HG03175 (cell line): Measurements from ENCODE around the gene TGFA.
A peak's percentile ranks its signal among the peaks of the same experiment; 100 is the strongest.

Experiments used
- ATAC-seq: cut with Tn5 transposase; IDR thresholded peaks from one replicate; pipeline ENCODE4 v1.9.1; 2021; ENCODE audit warnings: mild to moderate bottlenecking, moderate library complexity; ENCODE audit not compliant: unreplicated experiment

Gene TGFA

DNA sequence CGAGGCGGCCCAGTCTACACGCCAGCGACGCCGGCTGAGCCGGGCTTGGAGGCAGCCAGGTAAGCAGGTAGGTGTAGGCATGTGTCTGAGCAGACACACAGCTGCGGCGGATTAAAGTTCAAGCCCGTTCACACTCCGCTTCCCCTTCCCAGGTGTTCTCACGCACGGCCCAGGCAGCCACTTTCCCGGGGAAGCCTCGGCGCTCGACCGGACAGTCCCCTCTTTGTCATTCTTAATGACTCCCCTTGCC is 367 bp downstream of the TGFA start:
- ATAC-seq = peak; percentile 10

DNA sequence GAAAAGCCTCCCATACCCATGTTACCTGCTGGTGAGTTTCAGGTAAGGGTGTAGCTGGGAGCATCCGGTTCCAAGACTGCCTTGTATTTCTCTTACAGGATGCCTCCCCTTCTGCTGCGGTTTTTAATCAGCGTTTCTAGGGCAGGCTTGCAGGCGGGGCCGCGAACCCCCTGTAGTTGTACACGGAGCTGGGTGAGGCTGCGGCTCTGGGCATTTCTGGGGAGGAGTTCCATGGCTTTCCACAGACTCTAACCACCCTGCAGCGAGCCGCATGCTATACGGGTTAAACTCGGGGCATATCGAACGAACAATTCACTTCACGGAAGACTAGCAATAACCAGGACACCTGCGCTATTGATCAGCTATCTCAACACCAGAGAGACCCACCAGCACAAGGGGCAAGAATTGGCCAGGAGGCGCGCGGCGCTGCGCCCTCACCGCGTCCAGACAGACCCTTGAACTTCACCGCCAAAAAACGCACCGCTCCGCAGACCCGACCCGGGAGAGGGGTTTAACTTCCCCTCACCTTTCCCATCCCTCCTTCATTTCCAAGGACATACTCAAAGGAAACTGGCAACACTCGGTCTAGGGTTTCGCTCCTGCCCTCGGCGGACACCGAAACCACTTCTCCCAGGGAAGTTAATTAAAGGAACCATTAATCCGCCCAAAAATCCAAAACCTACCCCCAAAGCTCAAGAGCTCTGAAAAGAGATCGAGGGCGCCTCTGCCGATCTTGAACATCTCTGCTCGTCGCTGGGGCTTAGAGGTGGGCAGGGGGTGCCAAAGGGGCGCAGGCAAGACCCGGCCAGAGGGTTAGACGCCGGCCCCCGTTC is 909 bp downstream of the TGFA start:
- ATAC-seq = no peak

DNA sequence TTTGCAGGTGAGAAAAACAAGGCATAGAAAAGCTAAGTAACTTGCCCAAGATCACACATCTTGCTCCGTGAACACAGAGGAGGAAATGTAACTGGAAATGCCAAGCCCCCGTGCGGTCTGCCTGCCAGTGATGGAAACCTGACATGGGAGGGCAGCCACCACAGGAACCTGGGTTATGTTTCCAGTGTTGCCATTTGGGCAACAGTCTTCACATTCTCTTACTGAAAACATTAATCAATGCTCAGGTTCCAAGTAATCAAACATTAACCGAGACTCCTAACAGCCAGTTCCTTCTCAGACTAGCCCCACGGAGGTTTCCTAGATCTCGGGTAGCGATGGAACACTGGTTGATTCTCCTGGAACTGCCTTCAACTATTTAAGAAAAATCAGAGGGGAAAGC is 2.5 kb downstream of the TGFA start:
- no peak for ATAC-seq

DNA sequence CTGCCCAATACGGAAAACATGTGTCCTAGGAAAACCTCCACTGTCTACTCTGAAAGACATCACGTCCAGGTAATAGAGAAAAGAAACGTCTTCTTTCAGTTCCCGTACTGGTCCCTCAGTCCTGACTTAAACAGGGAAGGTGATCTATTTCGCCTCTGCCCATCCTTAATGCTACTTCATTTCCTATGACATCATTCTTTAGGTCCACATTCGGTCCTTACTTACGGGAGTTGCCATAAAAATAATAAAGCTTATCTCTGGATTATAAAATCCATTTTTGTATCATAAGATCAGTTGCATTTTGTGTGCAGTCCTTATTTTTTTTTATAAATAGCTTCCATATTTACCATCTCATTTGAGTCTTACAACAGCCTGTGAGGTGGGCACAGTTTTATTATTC is 3.7 kb downstream of the TGFA start:
- no peak for ATAC-seq

DNA sequence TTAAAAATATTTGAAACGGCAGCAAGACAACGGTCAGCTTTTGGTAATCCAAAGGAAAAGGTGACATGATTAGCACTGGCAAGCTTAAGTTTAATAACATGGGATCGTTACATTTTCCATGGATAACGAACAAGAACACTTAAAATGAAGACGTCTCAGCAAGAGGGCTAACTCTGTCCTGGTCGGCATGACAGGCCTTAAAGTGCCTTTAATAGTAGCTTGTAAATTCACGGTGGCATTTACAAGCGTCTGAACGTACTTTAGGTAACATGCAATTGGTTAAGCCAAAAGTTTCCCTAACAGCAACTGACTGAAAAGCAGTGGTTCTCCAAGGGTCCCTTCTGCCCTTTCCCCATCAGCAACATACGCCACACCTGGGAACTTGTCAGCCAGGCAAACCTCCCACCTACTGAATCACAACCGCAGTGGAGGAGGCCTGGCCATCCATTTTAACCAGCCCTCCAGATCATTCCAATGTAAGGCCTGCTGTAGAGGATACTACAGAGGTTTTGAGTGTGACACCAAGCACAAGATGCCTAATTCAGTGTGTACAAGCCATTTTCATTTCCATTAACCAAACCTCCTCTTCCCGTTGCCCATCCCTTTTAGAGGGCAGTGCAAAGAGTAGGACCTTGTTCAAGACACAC is 4.4 kb downstream of the TGFA start:
- no peak for ATAC-seq

DNA sequence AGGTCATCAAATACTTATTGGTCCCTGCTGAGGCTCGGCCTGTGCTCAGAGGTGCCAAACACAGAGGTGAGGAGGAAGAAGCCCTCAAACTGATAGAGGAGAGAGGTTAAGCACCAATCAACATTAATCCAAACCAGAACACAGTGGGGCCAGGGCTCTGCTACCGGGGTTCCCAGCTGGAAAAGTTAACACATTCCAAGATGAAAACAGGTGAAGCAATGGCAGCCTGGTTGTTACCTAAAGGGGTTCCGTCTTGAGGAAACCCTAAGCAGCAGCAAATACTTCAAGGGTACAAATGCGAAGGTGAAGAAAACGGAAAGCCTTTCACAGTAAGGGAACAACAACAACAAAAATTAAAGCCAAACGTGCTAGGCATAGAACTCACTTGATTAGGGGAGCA is 5.4 kb downstream of the TGFA start:
- ATAC-seq = no peak

DNA sequence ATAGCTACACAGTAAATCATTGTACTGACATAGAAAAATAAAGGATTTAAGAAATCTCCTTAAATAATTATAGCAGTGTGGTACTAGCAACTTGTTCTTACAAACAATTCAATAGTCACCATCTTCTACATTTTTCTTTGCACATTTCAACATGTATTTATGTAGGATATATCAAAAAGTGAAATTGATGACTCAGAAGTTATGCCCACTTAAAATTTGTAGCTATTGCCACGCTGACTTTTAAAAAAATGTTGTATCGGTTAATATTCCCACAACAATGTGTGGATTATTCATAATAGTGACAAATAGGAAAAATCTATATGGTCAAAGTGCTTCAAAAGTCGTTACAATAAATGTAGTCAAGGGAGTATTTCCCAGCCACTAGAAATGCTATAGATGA is 6.7 kb downstream of the TGFA start:
- no peak for ATAC-seq

DNA sequence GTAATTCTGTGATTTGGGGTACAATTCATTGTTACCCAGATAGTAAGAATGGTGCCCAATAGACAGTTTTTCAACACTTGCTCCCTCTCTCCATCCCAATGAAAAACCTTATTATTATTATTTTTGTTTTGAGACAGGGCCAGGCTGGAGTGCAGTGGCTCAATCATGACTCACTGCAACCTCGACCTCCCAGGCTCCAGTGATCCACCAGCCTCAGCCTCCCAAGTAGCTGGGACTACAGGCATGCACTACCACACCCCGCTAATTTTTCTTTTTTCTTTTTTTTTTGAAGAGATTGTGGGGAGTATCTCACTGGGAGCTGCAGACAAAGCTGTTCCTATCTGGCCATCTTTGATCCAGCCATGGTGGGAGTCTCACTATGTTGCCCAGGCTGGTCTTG is 7.2 kb downstream of the TGFA start:
- no peak for ATAC-seq

DNA sequence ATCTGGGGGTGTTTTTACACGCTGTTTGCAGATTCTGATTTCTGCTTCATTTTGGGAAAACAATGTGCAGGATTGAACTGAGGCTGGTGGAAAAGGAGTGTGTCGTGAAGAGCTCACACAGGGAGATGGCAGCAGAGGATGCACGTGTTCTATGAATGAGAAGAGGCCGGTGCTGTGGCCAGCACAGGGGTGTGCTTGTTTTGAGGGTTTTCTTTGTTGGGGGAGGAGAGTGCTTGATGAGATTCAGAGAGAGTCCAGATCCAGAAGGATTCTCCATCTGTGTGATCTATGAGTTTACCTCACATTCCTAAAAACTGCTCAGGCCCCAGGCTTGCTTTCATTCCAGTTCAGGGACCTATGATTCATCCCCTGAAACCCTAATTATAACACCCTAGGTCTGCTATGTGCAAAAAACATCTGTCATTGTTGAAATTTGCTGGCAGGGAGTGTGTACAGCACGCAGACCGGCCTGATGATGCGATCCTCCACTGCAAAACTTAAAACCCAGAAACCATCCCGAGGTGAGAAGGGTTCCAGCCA is 12.1 kb downstream of the TGFA start:
- ATAC-seq = no peak

DNA sequence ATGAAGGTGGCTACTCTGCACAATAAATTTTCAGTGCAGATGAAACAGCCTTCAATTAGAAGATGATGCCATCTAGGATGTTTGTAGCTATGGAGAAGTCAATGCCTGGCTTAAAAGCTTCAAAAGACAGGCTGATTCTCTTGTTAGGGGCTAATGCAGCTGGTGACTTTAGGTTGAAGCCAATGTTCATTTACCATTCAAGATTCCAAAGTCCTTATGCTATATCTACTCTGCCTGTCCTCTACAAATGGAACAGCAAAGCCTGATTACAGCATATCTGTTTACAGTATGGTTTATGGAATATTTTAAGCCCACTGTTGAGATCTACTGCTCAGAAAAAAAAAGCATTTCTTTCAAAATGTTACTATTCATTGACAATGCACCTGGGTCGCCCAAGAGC is 15.8 kb downstream of the TGFA start:
- no peak for ATAC-seq

DNA sequence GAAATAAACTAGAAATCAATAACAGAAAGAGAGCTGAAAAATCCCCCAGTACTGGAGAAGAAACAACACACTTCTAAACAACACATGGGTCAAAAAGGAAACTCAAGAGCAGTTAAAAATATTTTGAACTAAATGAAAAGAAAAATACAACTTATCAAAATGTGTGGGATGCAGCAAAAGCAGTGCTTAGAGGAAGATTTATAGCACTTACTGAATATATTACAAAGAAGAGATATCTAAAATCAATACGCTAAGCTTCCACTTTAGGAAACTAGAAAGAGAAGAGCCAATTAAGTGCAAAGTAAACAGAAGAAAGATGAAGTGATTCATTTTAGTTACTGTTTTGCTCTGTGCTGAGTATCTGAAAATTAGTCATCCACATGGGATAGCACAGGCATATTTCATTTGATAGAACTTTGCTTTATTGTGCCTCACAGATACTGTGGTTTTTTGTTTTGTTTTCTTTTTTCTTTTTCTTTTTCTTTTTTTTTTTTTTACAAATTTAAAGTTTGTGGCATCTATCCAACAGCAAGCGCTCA is 17.0 kb downstream of the TGFA start:
- ATAC-seq = no peak

DNA sequence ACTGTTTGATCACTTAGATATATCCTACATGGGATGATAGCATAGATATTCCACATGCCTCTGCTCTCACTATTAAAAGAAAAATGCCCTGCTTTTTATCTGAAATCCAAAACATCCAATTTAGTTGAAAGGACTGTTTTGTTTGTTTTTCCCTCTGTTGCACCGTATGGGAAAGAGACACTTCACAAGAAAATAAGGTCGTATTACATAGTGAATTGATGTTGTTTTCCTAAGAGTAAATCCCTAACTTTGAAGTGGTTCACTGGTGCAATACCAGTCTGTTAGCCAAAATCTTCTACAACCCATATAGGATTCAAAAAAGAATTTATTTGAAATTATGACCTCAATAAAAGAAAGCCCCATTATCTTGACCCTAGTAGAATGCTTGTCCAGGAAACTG is 18.1 kb downstream of the TGFA start:
- ATAC-seq = no peak

DNA sequence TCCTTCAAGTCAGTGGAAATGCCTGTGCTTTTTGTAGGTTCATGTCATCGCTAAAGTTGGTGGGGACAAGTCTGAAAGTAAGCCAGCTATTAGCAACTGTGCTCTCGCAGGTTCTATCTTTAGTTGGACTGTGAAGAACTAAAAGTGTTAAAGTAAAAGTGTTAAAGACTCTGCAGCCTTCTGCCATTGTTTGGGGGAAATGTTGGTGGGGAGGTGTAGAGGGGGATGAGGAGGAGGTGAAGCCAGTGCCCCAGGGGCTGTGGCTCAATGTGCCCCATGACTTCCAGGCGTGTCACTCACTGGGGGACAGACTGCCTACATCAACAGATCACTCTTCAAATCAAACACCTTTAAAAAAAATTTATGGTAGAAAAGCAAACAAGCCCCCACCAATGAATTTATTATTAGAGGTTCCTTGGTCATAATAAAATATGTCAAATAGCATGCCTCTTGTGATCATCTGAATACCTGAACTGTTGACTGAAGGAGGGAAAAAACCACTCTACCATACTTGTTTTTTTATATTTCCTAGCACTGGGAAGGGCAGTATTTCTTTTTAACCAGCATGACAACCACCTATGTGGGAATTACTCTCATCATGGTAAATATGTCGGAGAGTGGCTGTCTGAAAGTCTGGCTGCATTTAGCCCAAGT is 19.3 kb downstream of the TGFA start:
- ATAC-seq = no peak

DNA sequence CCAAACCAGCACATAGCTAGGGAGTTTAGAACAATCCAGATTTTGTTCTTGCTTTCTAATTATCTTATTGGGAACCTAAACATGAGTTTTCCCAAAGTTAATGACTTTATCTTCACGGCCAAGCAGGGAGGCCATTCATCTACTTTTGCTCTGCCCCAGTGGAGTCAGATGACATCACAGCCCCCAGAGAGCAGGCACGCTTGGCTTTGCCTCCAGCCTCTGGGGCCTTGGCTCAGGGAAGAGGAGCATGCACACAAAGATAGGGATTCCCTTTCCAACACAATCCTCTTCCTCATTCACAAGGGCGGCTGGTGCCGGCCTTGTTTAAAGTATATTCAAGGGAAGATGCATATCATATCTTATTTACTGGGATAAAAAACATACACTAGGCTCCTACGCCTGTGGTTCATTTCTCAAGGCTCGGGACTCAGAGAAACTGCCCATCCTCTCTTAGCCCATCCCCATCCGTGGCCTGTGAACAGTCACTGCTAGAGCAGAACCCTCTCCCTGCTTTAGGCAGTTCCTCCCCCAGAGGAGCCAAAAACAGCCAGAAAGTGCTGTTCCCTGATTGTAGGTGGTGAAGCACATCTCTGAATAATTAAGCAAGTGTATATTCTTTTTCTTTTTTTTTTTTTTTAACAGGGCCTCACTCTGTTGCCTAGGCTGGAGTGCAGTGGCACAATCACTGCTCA is 21.2 kb downstream of the TGFA start:
- ATAC-seq = no peak

DNA sequence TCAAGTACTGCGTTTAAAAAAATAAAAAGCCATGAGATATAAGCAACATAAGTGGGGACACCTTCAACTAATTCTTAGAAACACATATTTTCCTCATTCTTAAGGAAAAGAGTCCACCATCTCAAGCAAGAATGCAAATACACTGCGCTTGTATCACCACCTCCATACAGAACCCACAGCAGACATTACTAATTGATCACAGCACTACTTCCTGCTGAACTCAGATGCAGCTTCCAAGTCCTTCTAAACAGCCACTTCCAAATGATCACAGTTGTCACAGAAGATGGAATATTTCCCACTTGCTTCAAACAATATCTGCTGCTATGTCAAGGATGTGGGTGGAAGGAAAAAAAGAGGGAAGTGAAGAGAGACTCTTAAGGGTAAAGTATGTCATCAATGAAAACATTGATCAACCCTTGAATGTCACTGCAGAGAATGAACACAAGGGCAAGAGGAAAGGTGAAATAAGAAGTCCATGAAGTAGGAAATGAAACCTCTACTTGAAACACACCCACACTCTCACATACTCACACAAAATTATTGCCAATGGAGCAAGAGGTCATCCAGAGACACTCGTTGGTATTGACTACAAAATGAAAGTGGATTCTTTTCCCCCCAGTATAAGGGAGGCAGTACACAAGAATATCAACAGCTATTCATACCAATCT is 22.1 kb downstream of the TGFA start:
- ATAC-seq = no peak

DNA sequence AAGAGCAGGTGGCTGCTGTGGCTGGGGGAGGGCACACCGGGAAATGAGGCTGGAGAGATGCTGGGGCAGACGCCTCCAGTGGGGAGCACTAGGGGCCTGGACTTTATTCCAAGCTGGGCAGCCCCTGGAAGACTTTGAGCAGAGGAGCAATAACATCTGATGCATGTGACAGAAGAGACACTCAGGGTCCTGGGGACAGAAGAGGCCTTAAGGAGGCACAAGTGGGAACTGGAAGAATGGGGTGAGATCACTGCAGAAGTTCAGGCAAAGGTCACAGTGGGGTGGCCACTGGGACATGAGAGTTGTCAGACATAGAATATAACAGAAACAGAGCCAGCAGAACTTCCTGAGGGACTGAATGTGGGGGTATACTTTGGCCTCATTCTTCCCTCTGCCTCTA is 24.0 kb downstream of the TGFA start:
- ATAC-seq = no peak

DNA sequence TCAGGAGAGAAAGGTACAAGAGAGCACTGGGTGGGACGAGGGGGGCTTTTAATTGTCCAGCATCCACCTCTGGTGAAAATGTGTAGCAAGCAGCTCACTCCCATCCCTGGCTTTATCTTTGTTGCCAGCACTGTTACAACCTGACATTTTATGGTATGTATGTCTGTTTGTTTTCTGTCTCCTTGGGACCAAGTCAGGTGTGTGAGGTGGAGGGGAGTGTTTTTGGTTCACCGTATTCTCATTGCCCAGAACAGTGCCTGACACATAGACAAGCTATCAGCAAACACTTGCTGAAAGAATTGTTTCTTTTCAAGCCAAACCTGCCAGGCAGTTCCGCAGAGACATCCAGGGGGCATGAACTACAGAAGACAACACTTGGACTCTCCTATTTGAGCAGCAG is 24.7 kb downstream of the TGFA start:
- ATAC-seq = no peak

DNA sequence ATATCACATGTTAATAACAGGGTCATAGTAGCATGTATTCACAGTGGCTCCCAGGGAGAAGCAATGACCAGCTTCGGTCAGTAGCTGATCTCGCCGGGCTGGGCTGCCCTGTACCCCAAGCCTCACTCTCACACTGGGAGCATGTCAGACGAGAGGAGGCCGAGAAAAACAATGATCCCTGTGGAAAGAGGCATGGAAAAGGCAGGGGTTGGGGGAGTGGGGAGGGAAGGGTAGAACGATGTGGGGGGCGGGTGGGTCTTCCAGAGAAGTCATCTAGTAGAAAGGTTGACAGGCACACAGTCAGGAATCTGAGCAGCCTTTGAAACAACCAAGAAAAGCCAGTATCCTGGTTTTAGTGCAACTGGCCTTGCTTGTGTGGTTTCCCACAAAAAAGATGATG is 25.4 kb downstream of the TGFA start:
- no peak for ATAC-seq

DNA sequence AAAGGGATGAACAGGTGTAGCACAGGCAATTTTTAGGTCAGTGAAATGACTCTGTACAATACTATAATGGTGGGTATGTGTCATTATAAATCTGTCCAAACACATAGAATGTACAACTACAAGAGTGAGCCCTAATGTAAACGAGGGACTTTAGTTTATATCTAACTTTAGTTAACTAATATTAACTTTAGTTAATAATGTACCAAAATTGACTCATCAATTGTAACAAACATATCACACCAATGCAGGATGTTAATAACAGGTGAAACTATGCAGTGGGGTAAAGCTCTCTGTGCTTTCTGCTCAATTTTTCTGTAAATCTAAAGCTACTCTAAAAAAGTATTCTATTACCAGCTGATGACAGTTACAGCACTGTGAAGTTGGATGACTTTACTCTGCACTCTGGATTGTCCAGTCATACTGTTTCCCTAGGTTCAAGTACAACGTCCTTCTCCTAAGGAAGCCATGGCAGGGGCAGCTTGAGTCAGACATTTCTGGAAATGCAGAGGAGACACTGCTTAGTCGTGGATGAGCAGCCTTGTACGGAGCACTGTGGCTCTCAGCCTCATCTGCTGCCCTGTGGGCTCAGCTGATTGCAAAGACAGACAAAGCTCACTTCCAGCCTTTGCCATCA is 26.1 kb downstream of the TGFA start:
- ATAC-seq = peak; percentile 43

DNA sequence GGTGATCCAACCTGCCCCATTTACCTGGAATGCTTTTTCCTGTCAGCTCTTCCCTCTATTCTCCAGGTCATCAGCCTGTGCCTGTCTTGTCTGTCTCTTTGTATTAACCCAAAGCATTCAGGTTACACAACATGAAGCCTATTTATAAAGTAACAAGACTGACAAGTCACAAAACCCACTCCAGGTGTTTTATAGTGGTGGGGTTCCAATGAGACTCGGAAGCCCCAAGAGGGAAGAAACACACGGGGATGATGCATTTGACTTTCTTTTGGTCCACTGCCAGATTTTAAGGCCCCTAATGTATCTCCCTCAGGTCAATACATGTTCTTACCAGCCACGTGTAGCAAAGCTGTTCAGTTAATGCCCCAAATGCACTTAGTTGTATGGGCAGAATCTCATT is 27.5 kb downstream of the TGFA start:
- ATAC-seq = no peak
